Fibroblast of pulmonary artery (primary cell): ENCODE results near the gene CHD2.

Source experiments
- DNase-seq: peaks from one replicate; pipeline ENCODE4 v3.0.0-alpha.2; 2010; ENCODE audit warnings: low read depth
- H3K4me3 ChIP-seq: replicated peaks from 2 replicates; pipeline ENCODE4 v1.5.1; 2011; ENCODE audit warnings: low read depth, mild to moderate bottlenecking, control low read depth, low read length, moderate library complexity
- TF ChIP-seq, protein P1 (sequence below): IDR thresholded peaks from 2 replicates; pipeline ENCODE4 v1.5.1; 2011; ENCODE audit warnings: mild to moderate bottlenecking, control low read depth, low read length, inconsistent platforms; ENCODE audit errors: missing control alignments

CHD2 gene

DNA sequence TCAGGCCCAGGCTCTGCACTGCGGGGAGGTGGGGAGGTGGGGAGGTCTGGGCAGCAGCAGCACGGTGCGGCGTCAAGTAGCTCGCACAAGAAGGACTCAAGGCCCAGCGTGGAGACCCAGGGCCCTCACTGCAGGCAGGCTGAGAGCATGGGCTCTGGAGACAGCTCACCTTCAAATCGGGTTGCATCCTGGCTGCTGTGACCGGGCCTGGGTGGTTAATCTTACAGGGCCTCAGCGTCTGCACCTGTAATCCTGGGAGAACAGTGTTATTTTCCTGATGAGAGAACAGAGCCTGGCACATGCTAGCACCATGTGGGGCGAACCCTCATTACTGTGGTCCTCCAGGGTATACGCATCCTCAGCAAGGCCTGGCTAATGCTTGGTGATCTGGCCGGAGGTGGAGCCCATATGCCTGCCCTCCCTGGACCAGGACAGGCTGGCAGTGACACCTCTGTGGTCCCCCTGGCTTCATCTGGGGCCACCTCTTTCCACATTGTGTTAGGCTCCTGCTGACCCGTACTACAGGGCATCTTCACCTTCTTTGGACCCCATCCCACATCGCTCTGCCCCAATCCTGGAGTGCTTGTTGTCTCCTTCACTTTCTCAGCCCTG, 133.4 kb downstream of the CHD2 start:
- TF ChIP-seq, protein P1, sequence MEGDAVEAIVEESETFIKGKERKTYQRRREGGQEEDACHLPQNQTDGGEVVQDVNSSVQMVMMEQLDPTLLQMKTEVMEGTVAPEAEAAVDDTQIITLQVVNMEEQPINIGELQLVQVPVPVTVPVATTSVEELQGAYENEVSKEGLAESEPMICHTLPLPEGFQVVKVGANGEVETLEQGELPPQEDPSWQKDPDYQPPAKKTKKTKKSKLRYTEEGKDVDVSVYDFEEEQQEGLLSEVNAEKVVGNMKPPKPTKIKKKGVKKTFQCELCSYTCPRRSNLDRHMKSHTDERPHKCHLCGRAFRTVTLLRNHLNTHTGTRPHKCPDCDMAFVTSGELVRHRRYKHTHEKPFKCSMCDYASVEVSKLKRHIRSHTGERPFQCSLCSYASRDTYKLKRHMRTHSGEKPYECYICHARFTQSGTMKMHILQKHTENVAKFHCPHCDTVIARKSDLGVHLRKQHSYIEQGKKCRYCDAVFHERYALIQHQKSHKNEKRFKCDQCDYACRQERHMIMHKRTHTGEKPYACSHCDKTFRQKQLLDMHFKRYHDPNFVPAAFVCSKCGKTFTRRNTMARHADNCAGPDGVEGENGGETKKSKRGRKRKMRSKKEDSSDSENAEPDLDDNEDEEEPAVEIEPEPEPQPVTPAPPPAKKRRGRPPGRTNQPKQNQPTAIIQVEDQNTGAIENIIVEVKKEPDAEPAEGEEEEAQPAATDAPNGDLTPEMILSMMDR, result no peak
- no peak overlapping the region for H3K4me3 ChIP-seq
- DNase-seq, result no peak

DNA sequence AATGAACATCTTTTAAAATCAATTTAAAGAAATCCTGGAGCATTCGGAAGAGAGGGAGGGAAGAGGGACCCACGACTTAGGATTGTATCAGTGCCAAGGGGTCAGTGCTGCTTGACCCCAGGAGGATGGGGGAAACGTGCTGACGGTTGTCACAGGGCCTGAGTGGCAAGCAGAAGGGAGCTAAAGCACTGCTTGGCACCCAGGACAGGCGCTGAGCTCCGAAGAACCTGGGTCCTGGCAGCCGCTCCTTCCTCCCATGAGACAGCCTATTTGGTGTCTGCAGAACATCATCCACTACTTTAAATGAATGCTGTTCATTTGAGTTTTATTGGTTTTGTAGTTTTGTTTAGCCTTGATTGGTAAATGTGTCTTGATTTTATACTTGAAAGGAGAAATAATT, 134.4 kb downstream of the CHD2 start:
- TF ChIP-seq, protein P1, result no peak
- no peak overlapping the region for H3K4me3 ChIP-seq
- DNase-seq, result no peak

DNA sequence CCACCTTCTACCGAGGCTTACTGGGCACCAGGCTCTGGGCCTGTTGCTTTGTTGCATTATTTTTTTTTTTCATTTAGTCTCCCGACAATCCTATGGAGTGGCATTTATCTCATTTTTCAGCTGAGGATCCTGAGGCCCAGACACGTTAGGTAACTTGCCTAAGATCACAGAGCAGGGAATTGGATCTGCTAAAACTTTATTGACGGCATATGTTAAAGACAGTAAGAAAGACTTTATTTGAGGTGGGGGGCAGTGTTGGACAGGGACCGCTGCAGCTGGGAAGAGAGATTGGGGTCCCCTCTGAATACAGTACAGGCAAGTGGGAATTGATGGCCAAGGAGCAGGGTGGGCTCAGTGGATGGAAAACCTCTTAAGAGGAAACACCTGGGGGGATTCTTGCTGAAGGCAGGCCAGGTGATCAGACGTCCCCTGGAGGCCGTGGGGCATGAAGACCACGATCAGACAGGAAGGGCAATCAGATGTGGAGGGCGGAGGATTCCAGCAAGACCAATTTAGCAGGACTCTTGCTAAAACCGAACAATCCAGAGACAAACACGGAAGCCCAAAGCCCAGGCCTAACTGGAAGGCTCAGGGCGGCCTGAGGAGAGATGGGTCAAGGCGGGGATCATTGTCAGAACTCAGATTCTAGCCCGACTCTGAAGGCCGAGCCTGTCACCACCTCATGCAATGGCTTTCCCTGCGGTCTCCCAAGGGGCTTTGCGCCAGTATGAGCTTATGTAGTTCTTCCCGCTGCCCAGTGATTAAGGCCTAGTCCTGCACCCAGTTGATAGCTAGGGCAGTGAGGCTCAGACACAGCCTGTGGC, 135.2 kb downstream of the CHD2 start:
- TF ChIP-seq, protein P1, result no peak
- DNase-seq, result no peak
- no peak overlapping the region for H3K4me3 ChIP-seq

DNA sequence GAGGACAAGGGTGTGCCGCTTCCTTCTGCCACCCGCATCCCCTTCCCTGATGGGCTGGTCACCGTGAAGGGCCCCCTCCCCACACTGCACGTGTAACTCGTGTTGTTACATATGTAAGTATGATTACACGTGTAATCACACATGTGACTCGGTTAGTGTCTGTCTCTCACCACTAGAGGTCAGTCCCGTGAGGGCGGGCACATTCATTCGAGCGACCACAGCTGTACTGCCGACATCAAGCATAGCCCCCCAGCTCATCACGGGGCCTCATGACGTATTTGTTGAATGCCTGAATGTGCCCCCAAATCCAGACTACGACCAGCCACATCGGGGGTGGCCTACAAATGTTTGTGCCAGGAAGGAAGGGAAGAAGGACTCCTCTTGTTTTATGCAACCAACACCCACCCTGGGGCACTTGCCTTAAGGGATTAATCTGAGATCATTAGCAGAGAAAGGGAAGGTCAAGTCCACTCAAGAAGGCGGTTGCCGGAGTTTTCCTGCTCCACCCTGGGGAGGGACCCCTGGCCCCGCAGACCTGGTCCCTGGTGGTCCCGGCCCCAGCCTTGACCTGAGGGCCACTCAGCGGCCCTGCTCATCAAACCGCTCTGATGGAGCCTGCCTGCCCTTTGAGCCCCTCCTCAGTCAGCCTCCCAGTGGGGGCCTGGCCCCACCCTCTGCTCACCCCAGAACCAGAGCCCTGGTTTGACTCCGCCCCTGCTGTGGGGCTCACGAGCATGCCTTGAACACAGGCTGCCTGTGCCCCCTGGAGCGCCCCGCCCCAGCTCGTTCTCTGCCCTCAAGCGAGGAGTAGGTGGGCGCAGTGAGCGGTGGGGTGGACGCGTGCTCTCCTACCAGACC, 136.1 kb downstream of the CHD2 start:
- TF ChIP-seq, protein P1, result peak; percentile 67
- H3K4me3 ChIP-seq, result no peak overlapping the region
- peak; percentile 53 for DNase-seq

DNA sequence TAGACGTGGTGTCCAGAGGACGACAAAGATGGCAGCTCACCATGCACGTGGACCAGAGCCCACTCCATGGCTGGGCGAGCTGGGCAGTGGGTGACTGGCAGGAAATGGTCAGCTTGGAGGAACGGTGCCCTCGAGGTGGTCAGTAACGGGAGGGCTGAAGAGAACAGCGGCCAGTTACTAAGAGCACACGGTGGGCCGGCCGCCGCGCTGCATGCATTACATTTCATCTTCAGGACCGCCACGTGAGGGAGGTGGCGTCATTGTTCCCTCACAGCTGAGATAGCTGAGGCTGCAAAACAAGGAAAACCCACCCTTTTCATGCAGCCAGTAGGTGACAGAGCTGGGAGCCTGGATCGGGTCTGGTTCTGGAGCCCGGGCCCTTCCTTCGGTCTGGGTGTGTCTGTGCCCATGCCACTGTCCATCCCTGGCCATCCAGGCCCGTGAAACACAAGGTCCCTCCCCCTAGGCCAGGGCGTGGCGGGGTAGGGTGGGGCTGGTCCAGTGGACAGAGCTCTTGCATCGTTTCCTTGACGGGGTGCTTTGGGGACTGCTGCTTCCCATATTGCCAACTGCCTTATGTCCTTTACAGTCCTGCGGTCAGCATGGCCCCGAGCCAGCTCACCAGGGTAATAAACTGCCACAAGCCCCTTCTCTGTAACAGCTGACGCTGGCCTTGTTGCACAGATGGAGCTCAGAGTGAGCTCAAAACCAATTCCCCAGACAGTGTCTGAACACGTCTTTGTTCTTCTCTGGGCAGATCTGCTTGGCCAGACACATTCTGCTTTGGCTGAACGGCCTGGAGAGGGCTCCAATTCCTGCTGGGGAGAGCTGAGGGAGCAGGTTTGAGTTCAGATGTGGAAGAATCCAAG, 137.1 kb downstream of the CHD2 start:
- TF ChIP-seq, protein P1, result peak; percentile 24
- H3K4me3 ChIP-seq, result no peak overlapping the region
- peak; percentile 39 for DNase-seq
